Fibroblast of skin of right biceps (primary cell): ENCODE data around the gene COQ9.
"Not testable (repeated sequence)": the region's sequence is repeated elsewhere in the genome, so short reads cannot be mapped to it uniquely, and the experiment has no call there.

Experiments
- DNase-seq: peaks from one replicate; pipeline ENCODE4 v3.0.0-alpha.2; 2013

The COQ9 gene

GRCh38 chr16:57447186-57447962 is at the start of gene COQ9, which contains the start of gene CIAPIN1:
Gene COQ9 (plus strand): TSS chr16:57447479. CDS start chr16:57447506, 27 bp downstream.
Gene CIAPIN1 (minus strand): TSS chr16:57447385. CDS start chr16:57440928, 6,457 bp downstream.
- DNase-seq = peak; percentile 93

- DNase-seq = not testable (repeated sequence)
Measured at GRCh38 chr16:57397493-57397892, 49.8 kb upstream of the COQ9 start.

- no peak for DNase-seq
Measured at GRCh38 chr16:57401943-57402640, 45.2 kb upstream of the COQ9 start.

GRCh38 chr16:57403965-57404817 is 43.1 kb upstream of the COQ9 start, which contains the start of gene CCL17:
Gene CCL17 (plus strand): TSS chr16:57404767. CDS start chr16:57413933, 9,166 bp downstream.
- DNase-seq = no peak

DNA sequence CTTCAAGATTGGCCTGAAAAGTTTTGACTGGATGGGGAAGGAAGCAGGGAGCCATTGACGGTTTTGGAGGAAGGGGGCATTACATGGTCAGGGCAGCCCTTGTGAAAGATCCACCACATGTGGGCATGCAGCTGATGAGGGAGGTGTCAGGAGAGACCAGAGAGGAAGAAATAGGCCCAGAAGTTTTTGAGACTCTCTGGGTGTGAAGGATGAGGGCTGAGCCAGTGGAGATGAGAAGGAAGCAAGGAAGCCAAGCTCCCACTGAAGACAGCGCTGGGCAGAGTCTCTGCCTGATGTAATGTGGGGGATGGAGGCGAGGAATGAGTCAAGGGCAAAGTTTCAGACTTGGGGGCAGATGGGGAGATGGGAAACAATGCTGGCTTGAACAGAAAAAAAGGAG is 42.2 kb upstream of the COQ9 start:
- DNase-seq = no peak

DNA sequence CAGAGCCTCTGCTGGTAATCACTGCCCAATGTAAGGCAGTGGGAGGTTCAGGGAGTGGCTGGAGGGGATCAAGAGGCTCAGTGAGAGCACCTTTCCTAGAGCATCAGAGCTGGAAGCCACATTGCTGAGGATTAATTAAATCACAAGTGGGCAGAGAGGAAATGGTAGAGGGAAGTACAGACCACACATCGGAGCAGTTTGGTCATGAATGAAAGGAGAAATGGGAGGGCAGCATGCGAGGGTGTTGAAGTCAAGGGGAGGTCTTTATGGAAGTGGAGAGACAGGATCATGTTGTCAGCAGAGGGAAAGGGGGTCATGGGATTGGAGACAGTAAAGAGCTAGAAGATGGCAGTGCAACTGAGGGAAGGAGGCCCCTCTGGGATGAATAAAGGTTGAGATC is 40.4 kb upstream of the COQ9 start:
- DNase-seq = no peak

DNA sequence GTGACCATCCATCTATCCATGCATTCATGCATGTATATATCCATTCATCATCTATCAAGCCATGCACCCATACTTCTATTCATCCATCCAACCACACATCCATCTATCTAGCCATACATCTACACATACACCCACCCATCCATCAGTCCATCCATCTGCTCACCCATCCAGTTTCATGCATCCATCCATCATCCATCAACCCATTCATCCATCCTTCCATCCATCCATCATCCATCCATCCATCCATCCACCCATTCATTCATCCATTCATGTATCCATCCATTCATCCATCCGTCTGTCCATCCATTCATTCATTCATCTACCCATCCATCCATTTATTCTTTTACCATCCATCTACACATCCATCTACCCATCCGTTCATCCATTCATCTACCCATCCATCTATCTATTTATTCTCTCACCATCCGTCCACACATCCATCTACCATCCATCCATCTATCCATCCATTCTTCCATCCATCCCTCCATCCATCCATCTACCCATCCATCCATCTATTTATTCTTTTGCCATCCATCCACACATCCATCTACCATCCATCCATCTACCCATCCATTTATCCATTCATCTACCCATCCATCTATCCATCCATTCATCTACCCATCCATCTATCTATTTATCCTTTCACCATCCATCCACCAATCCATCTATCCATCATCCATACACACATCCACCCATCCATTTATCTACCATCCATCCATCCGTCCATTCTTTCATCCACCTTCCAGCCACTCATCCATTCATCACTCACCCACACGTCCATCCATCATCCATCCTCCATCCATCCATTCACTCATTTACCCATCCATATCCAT is 39.5 kb upstream of the COQ9 start:
- DNase-seq = no peak

DNA sequence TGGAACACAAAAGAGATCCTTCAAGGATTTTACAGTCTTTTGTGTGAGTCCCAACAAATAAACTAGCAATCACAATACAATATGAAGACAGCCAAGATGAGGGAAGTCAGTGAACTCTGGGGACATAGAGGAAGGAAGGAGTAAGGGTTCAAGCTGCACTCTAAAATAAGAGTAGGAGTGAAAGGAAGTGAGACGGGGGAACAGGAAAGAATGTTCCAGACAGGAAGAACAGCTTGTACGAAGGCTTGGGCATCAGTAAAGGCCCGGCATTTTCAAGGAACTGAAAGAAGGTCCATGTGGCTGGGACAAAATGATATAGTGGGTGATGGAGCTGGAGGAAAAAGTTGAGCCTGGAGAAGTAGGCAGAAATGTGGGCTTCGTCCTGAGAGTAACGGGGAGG is 38.2 kb upstream of the COQ9 start:
- DNase-seq = no peak

DNA sequence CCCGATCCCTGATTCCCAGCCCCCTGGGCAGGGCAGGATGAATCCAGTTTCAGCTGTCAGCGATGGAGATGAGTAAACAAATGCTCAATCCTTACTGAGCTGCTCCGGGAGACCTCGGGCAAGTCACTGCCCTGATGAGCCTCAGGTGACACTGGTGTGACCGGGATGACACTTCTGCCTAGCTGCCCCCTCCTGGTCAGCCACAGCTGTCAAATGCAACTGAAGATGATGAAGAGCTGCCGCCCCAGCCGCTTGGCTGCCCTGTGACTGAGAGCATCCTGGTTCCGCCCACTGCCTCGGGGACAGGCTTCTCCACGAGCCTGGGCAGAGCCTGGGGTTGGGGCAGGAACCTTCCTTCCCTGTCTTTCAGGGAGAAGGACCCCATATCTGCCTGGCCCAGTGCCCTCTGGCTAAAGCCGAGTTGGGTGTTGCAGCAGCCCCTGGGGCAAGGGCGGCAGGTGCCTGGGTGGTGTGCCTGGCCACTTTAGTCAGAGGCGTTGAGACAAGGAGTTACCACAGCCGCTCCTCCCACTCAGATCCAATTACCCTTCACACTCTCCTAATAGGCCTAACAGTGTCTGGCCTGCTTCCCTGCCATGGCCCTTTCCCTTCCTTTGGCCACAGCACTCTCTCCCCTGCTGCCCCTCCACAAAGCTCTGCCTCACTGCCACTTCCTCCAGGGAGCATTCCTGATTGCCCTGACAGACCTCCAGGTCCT is 37.2 kb upstream of the COQ9 start:
- DNase-seq = no peak

GRCh38 chr16:57411362-57411976 is 35.8 kb upstream of the COQ9 start:
- DNase-seq = no peak

GRCh38 chr16:57412584-57412983 is 34.7 kb upstream of the COQ9 start:
- no peak for DNase-seq

GRCh38 chr16:57413301-57413730 is 34.0 kb upstream of the COQ9 start:
- DNase-seq = no peak

- DNase-seq = no peak
Measured at GRCh38 chr16:57413733-57414132, 33.5 kb upstream of the COQ9 start.

GRCh38 chr16:57416084-57416483 is 31.2 kb upstream of the COQ9 start:
- DNase-seq = no peak

DNA sequence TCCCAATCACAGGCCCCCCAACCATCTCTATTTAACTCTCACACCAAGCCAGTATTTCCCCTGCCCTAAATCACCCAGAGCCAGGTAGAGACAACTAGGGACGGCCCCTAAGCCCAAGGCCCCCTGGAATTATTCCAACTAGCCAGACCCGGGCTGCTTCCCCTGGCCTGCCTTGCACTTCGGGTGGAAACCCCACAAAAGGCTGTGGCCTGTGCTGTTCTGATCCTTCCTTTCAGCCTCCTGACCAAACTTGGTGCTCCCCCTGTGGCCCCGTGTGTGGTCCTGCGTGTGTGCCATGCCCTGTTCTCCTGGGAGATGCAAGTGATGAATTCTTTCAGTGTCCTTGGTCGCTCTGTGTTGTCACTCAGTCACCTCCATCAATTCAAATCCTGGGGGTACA is 27.8 kb upstream of the COQ9 start:
- DNase-seq = no peak

GRCh38 chr16:57422026-57422944 is 25.0 kb upstream of the COQ9 start:
- peak; percentile 65 for DNase-seq

DNA sequence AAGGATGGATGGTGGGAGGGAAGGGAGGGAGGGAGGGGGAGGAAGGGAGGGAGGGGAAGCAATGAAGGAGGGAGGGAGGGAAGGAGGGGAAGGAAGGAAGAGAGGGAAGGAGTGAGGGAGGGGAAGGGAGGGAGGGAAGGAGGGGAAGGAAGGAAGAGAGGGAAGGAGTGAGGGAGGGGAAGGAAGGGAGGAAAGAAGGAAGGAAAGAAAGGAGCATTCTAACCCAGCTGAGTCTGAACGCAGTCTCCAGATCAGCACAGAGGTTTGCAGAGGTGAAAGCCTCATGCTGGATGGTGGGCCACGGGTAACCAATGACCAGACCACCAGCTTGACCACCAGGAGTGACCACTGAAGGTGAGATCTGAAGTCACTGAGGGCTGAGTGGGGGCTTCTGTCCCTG is 24.1 kb upstream of the COQ9 start:
- no peak for DNase-seq

- no peak for DNase-seq
Measured at GRCh38 chr16:57424583-57424982, 22.7 kb upstream of the COQ9 start.

DNA sequence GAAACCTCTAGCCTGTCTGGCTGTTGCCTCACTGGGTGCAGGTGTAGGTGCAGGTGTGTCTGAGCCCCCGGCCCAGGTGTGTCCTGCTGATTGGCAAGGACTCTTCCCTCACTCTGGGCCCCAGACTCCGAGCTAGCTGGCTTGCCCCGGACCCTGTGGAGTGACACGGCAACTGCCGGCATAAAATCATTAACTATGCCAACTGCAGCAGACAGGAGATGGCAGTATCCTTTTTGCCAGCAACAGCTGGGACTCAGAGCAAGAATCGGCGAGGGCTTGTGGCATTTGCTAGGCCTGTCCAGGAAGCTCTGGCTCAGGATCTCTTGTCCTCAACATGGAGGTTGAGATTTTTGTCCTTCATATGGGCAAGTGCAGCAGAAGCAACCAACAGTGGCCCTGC is 20.9 kb upstream of the COQ9 start:
- no peak for DNase-seq

- DNase-seq = no peak
Measured at GRCh38 chr16:57427307-57427706, 20.0 kb upstream of the COQ9 start.
